Measurements from ENCODE around the gene CDCA4. TPM values are rescaled to one million over a fixed set of nuclear protein-coding genes. Genes with fewer than 3 reads are reported as not detected.

Gene CDCA4
- total and polyA plus RNA-seq, 2 donors (not counting 3 experiments of a cell fraction or from before 2014, with no cell fraction given): 29.9 to 44.5 TPM

DNA sequence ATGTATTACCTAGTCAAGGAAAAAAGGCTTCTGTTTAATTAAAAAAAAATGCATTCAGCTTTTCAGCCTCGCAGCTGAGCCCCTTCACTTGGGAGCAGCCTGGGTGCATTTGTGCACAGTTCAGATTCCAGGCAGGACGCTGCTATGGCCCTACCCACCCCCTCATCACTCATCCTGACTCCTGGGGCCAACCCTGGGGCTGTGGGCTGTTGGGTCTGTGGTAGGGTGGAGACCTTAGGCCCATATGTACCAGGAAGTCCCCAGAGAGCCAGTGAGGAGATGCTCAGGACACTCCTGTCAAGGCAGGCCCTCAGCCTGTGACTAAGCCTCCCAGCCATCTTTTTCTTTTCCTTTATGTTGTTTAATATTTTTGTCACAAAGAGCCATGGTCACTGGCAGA is 9.3 kb upstream of the CDCA4 start:
- Histone ChIP-seq H3K79me2 (ENCODE audit: control insufficient read depth, insufficient read depth, low read length) (no peaks in the 10 kb centered on the region), H3K9me3 (replicated peaks; ENCODE audit: control insufficient read depth, insufficient read depth, low read length) (no peaks in the 10 kb centered on the region), H3K36me3 (ENCODE audit: control insufficient read depth in 2 of 2, extremely low read depth in 1 of 2, insufficient read depth in 2 of 2, low read length in 2 of 2) (no peaks in the 10 kb centered on the region), H2AFZ (ENCODE audit: low read depth, low read length) (no peak overlapping the region), H3K27me3 (ENCODE audit: control insufficient read depth in 2 of 2, insufficient read depth in 2 of 2, low read length in 2 of 2) (no peaks in the 10 kb centered on the region), H3K27ac (ENCODE audit: insufficient read depth, low read depth, low read length) (no peak overlapping the region), H3K4me2 (ENCODE audit: insufficient read depth, low read length) (no peak overlapping the region), H4K20me1 (replicated peaks; ENCODE audit: control insufficient read depth, extremely low read depth, insufficient read depth, low read length) (no peaks in the 10 kb centered on the region), H3K9me1 (replicated peaks; ENCODE audit: control insufficient read depth, extremely low read depth, insufficient read depth, low read length) (no peaks in the 10 kb centered on the region), H3K4me3 (replicated peaks in 1 of 3; ENCODE audit: insufficient read depth in 1 of 3, low read depth in 1 of 3, low read length in 3 of 3) (no peak overlapping the region), H3K9ac (replicated peaks; ENCODE audit: extremely low read depth, insufficient read depth, low read length) (no peak overlapping the region), H3K4me1 (ENCODE audit: control insufficient read depth, extremely low read depth, insufficient read depth, low read length) (peaks cover 21% of the 10 kb centered on the region)
- DNase-seq (ENCODE audit: low read depth, low spot score): no peak
- ChIA-PET POLR2A (interaction anchor here (0.7 kb wide), 1 partner anchor 63 kb away, joined by 3 read pairs; no protein-coding TSS in a partner anchor), CTCF (no interaction called here)
- no peak for FAIRE-seq
- no TSS peak for BruUV-seq (replicated peaks)
- TF ChIP-seq POLR2AphosphoS5 (IDR thresholded peaks at IDR 0.05; ENCODE audit: insufficient read depth, low read depth, low read length): no peak
- TF ChIP-seq POLR2A (IDR thresholded peaks at IDR 0.05; ENCODE audit: low read depth, low read length): no peak
- TF ChIP-seq GATA2 (IDR thresholded peaks at IDR 0.05; ENCODE audit: insufficient read depth, insufficient read length, low read depth, low read length): no peak
- TF ChIP-seq, protein P1, sequence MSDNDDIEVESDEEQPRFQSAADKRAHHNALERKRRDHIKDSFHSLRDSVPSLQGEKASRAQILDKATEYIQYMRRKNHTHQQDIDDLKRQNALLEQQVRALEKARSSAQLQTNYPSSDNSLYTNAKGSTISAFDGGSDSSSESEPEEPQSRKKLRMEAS (IDR thresholded peaks at IDR 0.05; ENCODE audit: insufficient read depth, insufficient read length): no peak
- dilution Hi-C loops (cut with MboI; ENCODE audit: extremely low pct_ligation_motif_present, low sequenced_read_pairs) (no loop called here), intact Hi-C loops (cut with micrococcal nuclease) (no loop called here)

DNA sequence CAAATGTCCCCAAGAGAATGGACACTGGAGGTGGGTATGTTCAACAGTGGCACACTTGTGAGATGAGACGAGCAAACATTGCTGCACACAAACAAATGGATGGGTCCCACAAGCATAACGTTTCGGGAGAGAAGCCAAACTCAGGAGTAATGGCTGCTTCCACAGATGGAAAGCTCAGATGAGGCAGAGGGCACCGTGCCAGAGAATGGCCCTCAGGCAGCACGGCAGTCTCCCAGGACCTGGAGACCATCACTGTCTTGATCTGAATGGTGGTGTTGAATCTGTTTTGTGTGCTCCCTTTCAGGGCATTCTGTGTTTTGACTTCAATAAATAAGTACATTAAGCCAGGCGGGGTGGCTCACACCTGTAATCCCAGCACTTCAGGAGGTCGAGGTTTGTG is 8.5 kb upstream of the CDCA4 start:
- no peak overlapping the region for H3K4me3 ChIP-seq (replicated peaks in 1 of 3; ENCODE audit: insufficient read depth in 1 of 3, low read depth in 1 of 3, low read length in 3 of 3)
- H3K4me1 ChIP-seq (ENCODE audit: control insufficient read depth, extremely low read depth, insufficient read depth, low read length): peaks cover 26% of the 10 kb centered on the region
- H3K9me1 ChIP-seq (replicated peaks; ENCODE audit: control insufficient read depth, extremely low read depth, insufficient read depth, low read length): no peaks in the 10 kb centered on the region
- no peak for TF ChIP-seq MYC (IDR thresholded peaks at IDR 0.05; ENCODE audit: low read depth, low read length)
- FAIRE-seq (no peak), DNase-seq (ENCODE audit: low read depth, low spot score) (no peak)
- no peaks in the 10 kb centered on the region for H3K9me3 ChIP-seq (replicated peaks; ENCODE audit: control insufficient read depth, insufficient read depth, low read length)
- CTCF ChIA-PET: no interaction called here
- dilution Hi-C loops (cut with MboI; ENCODE audit: extremely low pct_ligation_motif_present, low sequenced_read_pairs) (no loop called here), intact Hi-C loops (cut with micrococcal nuclease) (no loop called here)
- POLR2A ChIA-PET: no interaction called here
- H4K20me1 ChIP-seq (replicated peaks; ENCODE audit: control insufficient read depth, extremely low read depth, insufficient read depth, low read length): no peaks in the 10 kb centered on the region
- no peak overlapping the region for H3K27ac ChIP-seq (ENCODE audit: insufficient read depth, low read depth, low read length)
- H2AFZ ChIP-seq (ENCODE audit: low read depth, low read length): no peak overlapping the region
- H3K36me3 ChIP-seq (ENCODE audit: control insufficient read depth in 2 of 2, extremely low read depth in 1 of 2, insufficient read depth in 2 of 2, low read length in 2 of 2): no peaks in the 10 kb centered on the region
- BruUV-seq (replicated peaks): no TSS peak
- no peaks in the 10 kb centered on the region for H3K27me3 ChIP-seq (ENCODE audit: control insufficient read depth in 2 of 2, insufficient read depth in 2 of 2, low read length in 2 of 2)
- no peak overlapping the region for H3K9ac ChIP-seq (replicated peaks; ENCODE audit: extremely low read depth, insufficient read depth, low read length)
- no peak overlapping the region for H3K4me2 ChIP-seq (ENCODE audit: insufficient read depth, low read length)
- no peaks in the 10 kb centered on the region for H3K79me2 ChIP-seq (ENCODE audit: control insufficient read depth, insufficient read depth, low read length)
